ENCODE data around the gene CDHR5.

CDHR5 gene

DNA sequence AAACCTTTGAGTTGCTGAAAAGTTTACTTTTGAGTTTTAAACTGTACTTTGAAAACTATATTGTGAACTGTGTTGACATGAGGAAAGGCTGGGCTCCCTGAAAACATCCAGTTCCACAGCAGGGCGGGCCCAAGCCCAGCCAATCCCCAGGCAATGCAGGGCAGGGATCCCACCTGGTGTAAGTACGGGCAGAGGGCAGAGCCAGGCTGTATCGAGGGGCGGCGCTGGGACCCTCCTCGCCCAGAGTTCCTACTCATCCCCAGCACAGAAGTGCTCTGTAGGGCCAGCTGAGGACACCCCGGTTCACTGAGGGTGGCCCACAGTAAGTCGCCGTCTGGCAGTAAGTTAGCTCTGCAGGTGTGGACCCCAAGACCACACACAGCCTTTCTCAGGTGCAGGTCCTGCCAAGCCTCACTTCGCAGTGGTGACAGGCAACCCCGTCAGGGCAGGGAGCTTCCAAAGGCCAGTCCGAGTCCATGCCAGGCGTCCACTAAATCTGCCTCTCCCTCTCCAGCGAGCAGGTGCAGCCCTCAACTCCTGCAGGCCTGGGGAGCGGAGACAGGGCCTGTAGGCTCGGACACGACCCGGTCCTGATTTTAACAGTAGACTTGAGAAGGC lies 57.6 kb downstream of the CDHR5 start:
- DNase-seq (ENCODE audit: low read depth): no peak
